WTC11 (cell line): ENCODE data around the gene TTC33. TPM values are rescaled to one million over a fixed set of nuclear protein-coding genes. Genes with fewer than 3 reads are reported as not detected.

Experiments used
- ATAC-seq: fragments of 200-7000 bp; cut with Tn5 transposase; 2 replicates; pipeline ENCODE4 v1.10.0; 2021; ENCODE audit warnings: mild to moderate bottlenecking, moderate library complexity
- CTCF ChIA-PET: fragments of 300-600 bp; sonication (Branson Sonifier 250); formaldehyde crosslinking; loops from one replicate; lab custom pipeline; 2021; ENCODE audit warnings: antibody characterized with exemption; lab: Charles Lee
- POLR2A ChIA-PET: fragments of 350-600 bp; sonication (Branson Sonifier 250); formaldehyde crosslinking; loops from one replicate; lab custom pipeline; 2021; ENCODE audit warnings: antibody characterized with exemption; lab: Charles Lee
- DNase-seq: peaks from one replicate; pipeline ENCODE4 v3.0.0; 2021; ENCODE audit warnings: low spot score
- H3K27ac Mint-ChIP-seq: 2 replicates; pipeline ENCODE4 v1.8.0; 2021; ENCODE audit warnings: mixed read lengths
- H3K27me3 Mint-ChIP-seq: 2 replicates; pipeline ENCODE4 v1.8.0; 2021; ENCODE audit warnings: low read depth, mild to moderate bottlenecking, moderate library complexity, mixed read lengths
- H3K36me3 Mint-ChIP-seq: 2 replicates; pipeline ENCODE4 v1.8.0; 2021; ENCODE audit warnings: mixed read lengths
- H3K4me1 Mint-ChIP-seq: 2 replicates; pipeline ENCODE4 v1.8.0; 2022; ENCODE audit warnings: mixed read lengths
- H3K4me3 Mint-ChIP-seq: 2 replicates; pipeline ENCODE4 v1.8.0; 2021; ENCODE audit warnings: mild to moderate bottlenecking, moderate library complexity, mixed read lengths
- H3K9me3 Mint-ChIP-seq: 2 replicates; pipeline ENCODE4 v1.8.0; 2021; ENCODE audit warnings: mixed read lengths
- AFF4 ChIP-seq: sonication (generic); formaldehyde crosslinking; IDR thresholded peaks from 2 replicates; pipeline ENCODE4 v1.8.1; 2023; ENCODE audit warnings: mild to moderate bottlenecking, missing genetic modification reagents, borderline replicate concordance
- AR ChIP-seq: fragments of 250-450 bp; sonication (Bioruptor Pico); IDR thresholded peaks from 2 replicates; pipeline ENCODE4 v1.9.0; 2021; ENCODE audit warnings: mild to moderate bottlenecking
- ARID4B ChIP-seq: sonication (generic); formaldehyde crosslinking; IDR thresholded peaks from 2 replicates; pipeline ENCODE4 v1.8.0; 2023; ENCODE audit warnings: missing genetic modification reagents, mild to moderate bottlenecking, borderline replicate concordance
- ATF2 ChIP-seq: sonication (generic); formaldehyde crosslinking; IDR thresholded peaks from 2 replicates; pipeline ENCODE4 v1.8.1; 2022; ENCODE audit warnings: low read depth, missing genetic modification reagents, borderline replicate concordance
- ATF3 ChIP-seq: sonication (generic); formaldehyde crosslinking; conservative IDR thresholded peaks from 2 replicates; pipeline ENCODE4 v1.8.1; 2022; ENCODE audit warnings: mild to moderate bottlenecking, missing genetic modification reagents
- CREB1 ChIP-seq: sonication (generic); formaldehyde crosslinking; IDR thresholded peaks from 2 replicates; pipeline ENCODE4 v1.8.0; 2023; ENCODE audit warnings: mild to moderate bottlenecking, missing genetic modification reagents
- E2F1 ChIP-seq: sonication (generic); formaldehyde crosslinking; IDR thresholded peaks from 2 replicates; pipeline ENCODE4 v1.8.0; 2022; ENCODE audit warnings: mild to moderate bottlenecking, missing genetic modification reagents
- ETV6 ChIP-seq: sonication (generic); formaldehyde crosslinking; IDR thresholded peaks from 2 replicates; pipeline ENCODE4 v1.8.1; 2022; ENCODE audit warnings: mild to moderate bottlenecking, missing genetic modification reagents
- FOXP1 ChIP-seq: sonication (generic); formaldehyde crosslinking; IDR thresholded peaks from 2 replicates; pipeline ENCODE4 v1.8.0; 2022; ENCODE audit warnings: missing genetic modification reagents, mild to moderate bottlenecking, moderate library complexity, borderline replicate concordance
- GRHL2 ChIP-seq: fragments of 250-450 bp; sonication (Bioruptor Pico); IDR thresholded peaks from 2 replicates; pipeline ENCODE4 v1.8.0; 2022; ENCODE audit warnings: mild to moderate bottlenecking, moderate library complexity; ENCODE audit not compliant: insufficient replicate concordance, severe bottlenecking
- GTF2I ChIP-seq: fragments of 250-450 bp; sonication (Bioruptor Pico); conservative IDR thresholded peaks from 2 replicates; pipeline ENCODE4 v1.4.0; 2021; ENCODE audit warnings: mild to moderate bottlenecking
- IRF2 ChIP-seq: sonication (generic); formaldehyde crosslinking; IDR thresholded peaks from 2 replicates; pipeline ENCODE4 v1.8.0; 2022; ENCODE audit warnings: low read depth, missing genetic modification reagents, borderline replicate concordance
- MXD4 ChIP-seq: fragments of 250-450 bp; sonication (Bioruptor Pico); IDR thresholded peaks from 2 replicates; pipeline ENCODE4 v1.8.0; 2021; ENCODE audit warnings: mild to moderate bottlenecking, moderate library complexity, borderline replicate concordance
- NR1H2 ChIP-seq: sonication (generic); formaldehyde crosslinking; IDR thresholded peaks from 2 replicates; pipeline ENCODE4 v1.9.0; 2021; ENCODE audit warnings: mild to moderate bottlenecking, moderate library complexity, missing genetic modification reagents
- RORB ChIP-seq: fragments of 250-450 bp; sonication (Bioruptor Pico); IDR thresholded peaks from 2 replicates; pipeline ENCODE4 v1.9.0; 2021; ENCODE audit warnings: mild to moderate bottlenecking
- TEAD1 ChIP-seq: sonication (generic); formaldehyde crosslinking; IDR thresholded peaks from 2 replicates; pipeline ENCODE4 v1.8.0; 2022; ENCODE audit warnings: mild to moderate bottlenecking, missing genetic modification reagents
- TP53 ChIP-seq: sonication (generic); formaldehyde crosslinking; IDR thresholded peaks from 2 replicates; pipeline ENCODE4 v1.8.1; 2023; ENCODE audit warnings: mild to moderate bottlenecking, missing genetic modification reagents
- ZNF263 ChIP-seq: sonication (generic); formaldehyde crosslinking; IDR thresholded peaks from 2 replicates; pipeline ENCODE4 v1.8.1; 2022; ENCODE audit warnings: low read depth, mild to moderate bottlenecking, moderate library complexity, missing genetic modification reagents
- ZNF416 ChIP-seq: fragments of 250-450 bp; sonication (Bioruptor Pico); IDR thresholded peaks from 2 replicates; pipeline ENCODE4 v1.9.0; 2021; ENCODE audit warnings: mild to moderate bottlenecking, inconsistent platforms
- total RNA-seq: library from RNA; stranded (reverse); gene quantifications from 3 replicates; pipeline ENCODE4 v1.2.3, GENCODE V29; 2021

TTC33 gene
- total RNA-seq, 1 experiment from 2014 or later = 9.2 TPM

GRCh38 chr5:40501711-40502444 lies 253.9 kb downstream of the TTC33 start (continued):
- no peak for TF ChIP-seq E2F1 (CRISPR knock-in tag)
- TF ChIP-seq AR (CRISPR knock-in tag) = no peak
- TF ChIP-seq ZNF263 (CRISPR knock-in tag) = no peak
- no peak for TF ChIP-seq ATF2
- no peak for TF ChIP-seq TEAD1
- TF ChIP-seq GRHL2 (CRISPR knock-in tag) = no peak
- no peak for TF ChIP-seq NR1H2 (CRISPR knock-in tag)
- no peak for TF ChIP-seq ATF3 (CRISPR knock-in tag)
- no peak for TF ChIP-seq CREB1 (CRISPR knock-in tag)
- no peak for TF ChIP-seq MXD4 (CRISPR knock-in tag)

- Mint-ChIP-seq H3K36me3 (no peaks in the 10 kb centered on the region), H3K27ac (no peak overlapping the region), H3K27me3 (no peaks in the 10 kb centered on the region), H3K9me3 (no peaks in the 10 kb centered on the region), H3K4me1 (peaks cover 22% of the 10 kb centered on the region), H3K4me3 (no peak overlapping the region)
- DNase-seq = no peak
- ChIA-PET CTCF (no interaction called here), POLR2A (interaction anchor here (0.5 kb wide), 1 partner anchor 434 kb away, joined by 4 read pairs; no protein-coding TSS in a partner anchor)
- ATAC-seq = no peak
- no peak for TF ChIP-seq RORB (CRISPR knock-in tag)
- TF ChIP-seq ATF2 = no peak
- no peak for TF ChIP-seq AFF4 (CRISPR knock-in tag)
- no peak for TF ChIP-seq IRF2 (CRISPR knock-in tag)
- TF ChIP-seq GTF2I (CRISPR knock-in tag) = no peak
- TF ChIP-seq ARID4B (CRISPR knock-in tag) = no peak
- no peak for TF ChIP-seq ZNF416 (CRISPR knock-in tag)
- no peak for TF ChIP-seq FOXP1 (CRISPR knock-in tag)
- TF ChIP-seq ETV6 (CRISPR knock-in tag) = no peak
- no peak for TF ChIP-seq TP53 (CRISPR knock-in tag)
These were observed 256.1 kb downstream of the TTC33 start for GRCh38 chr5:40499518-40500273.
